HG03095 (cell line): Measurements from ENCODE around the gene CCT7.
A peak's percentile ranks its signal among the peaks of the same experiment; 100 is the strongest.

ENCODE experiments used
- ATAC-seq: cut with Tn5 transposase; IDR thresholded peaks from one replicate; pipeline ENCODE4 v1.9.1; 2021; ENCODE audit warnings: moderate library complexity; ENCODE audit not compliant: unreplicated experiment

CCT7 gene

GRCh38 chr2:73266061-73266901 is 32.2 kb downstream of the CCT7 start:
- no peak for ATAC-seq

DNA sequence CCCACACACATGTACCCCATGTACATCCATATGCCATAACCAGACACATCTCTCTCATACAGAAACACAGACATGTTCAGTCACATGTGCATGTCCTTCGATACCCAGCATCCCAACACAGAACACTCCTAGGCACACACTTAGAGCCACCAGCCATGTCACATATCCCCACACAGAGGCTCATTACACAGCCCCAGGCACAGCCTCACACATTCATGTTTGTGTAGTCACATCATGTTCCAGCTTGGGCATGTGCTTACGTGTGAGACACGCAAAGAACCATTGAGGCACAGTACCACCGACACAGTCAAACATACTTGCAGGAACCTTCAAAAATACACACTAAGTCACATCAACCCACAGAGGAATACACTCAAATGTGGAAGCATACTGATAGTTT is 32.9 kb downstream of the CCT7 start:
- ATAC-seq: no peak

- ATAC-seq: no peak
Measured at GRCh38 chr2:73268366-73268829, 34.3 kb downstream of the CCT7 start.

GRCh38 chr2:73268830-73269685 is 35.0 kb downstream of the CCT7 start:
- ATAC-seq: peak; percentile 81

DNA sequence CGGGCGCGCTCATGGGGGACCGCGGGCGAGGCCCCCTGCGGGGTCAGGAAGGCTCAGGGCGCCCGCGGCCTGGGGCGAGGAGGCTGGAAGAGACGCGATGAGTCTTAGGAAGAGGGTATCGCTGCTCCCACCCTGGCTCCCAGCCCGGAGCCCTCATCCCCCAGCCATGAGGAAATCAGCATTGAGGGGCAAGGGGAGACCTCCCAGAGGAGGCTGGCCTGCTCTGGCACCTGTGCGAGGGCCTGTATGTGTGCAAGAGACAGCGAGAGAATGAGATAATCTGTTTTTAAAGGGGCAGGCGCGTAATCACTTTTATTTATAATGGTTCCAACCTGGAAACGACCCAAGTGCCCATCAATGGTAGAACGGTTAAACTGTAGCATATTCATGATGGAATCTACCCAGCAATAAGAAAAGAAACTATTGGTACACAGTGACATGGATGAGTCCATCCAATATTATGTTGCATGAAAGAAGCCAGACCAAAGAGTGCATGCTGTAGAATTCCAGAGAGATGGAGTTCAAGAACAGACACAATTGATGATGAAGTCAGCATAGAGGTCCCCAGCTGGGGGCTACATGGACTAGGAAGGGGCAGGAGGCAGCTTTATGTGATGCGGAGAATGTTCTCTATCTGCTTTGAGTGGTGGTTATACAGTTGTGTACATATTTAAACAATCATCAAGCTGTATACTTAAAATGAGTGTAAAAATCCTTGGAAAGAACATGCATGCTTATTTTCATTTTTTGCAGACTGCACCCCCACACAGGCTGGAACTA is 35.8 kb downstream of the CCT7 start:
- ATAC-seq: no peak

GRCh38 chr2:73272270-73272669 is 38.2 kb downstream of the CCT7 start:
- ATAC-seq: no peak

DNA sequence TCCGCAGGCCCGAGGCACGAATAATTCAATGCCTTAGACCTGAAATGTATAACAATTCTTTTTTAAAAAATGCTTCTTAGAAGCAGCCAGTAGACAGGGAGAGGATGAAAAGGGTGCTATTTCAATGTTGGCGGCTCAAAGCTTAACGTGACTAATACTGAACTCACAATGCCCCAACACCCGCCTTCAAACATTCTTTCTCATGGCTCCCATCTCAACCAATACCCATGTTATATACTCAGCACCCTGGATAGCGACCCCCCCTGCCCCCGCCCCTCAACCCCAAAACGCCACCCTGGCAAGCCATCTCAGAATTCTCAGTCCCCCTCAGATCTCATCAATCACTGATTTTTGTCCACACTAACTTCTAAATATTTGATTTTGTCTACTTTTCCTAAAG is 45.7 kb downstream of the CCT7 start:
- no peak for ATAC-seq

GRCh38 chr2:73281244-73281643 is 47.1 kb downstream of the CCT7 start:
- ATAC-seq: no peak

DNA sequence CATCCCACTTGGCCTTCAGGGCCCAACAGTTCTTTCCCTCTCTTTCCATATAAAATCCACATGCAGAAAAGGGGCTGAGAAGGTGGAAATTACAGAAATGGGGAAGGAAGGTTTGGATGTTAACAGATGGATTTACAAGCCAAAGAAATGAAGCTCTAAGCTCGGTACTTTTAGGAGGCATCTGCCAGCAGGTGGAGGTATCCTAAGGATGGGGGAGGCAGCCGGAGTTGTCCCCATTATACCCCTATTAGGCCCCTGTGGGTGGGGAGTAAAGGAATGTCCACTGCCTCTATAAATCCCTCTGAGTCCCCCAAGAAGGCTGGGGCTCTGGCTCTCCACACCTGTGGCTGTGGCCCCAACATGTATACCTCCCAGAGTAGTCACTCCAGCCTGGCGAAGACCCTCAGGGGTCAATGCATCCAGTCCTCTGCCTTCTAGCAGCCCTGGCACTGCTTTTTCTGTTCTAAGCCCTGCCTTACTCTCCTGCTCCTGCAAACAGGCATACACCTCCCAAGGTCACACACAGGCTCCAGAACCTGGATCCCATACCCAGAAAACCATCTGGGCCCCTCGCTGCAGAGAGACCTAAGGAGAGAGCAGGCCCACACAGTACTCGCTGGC is 48.9 kb downstream of the CCT7 start:
- ATAC-seq: no peak

- ATAC-seq: peak; percentile 13
Measured at GRCh38 chr2:73283545-73284295, 49.6 kb downstream of the CCT7 start.

GRCh38 chr2:73284296-73285158 is 50.4 kb downstream of the CCT7 start, which contains the start of gene FBXO41:
TSS of gene FBXO41 (minus strand) at chr2:73284478. CDS start at chr2:73269630, 14,848 bp downstream.
- peak; percentile 75 for ATAC-seq

DNA sequence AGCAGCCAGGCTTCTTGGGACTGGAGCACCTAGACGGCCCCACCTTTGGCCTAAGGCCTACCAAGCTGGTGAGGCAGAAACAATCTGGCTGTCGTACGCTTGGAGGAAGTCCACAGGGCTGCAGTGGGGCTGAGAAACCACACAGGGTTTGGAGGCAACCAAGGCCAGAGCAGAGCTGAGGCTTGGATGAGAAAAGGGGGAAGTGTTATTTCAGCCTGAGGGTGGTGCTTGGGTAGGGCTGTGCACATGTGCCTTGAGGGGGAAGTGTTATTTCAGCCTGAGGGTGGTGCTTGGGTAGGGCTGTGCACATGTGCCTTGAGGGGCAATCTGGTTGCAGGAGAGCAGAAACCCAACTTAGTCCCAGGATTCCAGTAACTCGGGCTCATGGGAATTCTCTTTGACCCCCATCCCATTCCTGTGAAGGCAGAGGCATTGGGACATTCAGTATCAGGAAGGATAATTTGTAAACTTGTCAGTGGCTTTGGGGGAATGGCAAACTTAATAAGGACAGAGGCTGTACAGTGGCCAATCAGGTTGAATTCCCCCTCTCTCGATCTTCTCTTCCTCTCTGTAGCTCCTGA is 51.1 kb downstream of the CCT7 start:
- peak; percentile 56 for ATAC-seq

- ATAC-seq: no peak
Measured at GRCh38 chr2:73286134-73286655, 52.1 kb downstream of the CCT7 start.

DNA sequence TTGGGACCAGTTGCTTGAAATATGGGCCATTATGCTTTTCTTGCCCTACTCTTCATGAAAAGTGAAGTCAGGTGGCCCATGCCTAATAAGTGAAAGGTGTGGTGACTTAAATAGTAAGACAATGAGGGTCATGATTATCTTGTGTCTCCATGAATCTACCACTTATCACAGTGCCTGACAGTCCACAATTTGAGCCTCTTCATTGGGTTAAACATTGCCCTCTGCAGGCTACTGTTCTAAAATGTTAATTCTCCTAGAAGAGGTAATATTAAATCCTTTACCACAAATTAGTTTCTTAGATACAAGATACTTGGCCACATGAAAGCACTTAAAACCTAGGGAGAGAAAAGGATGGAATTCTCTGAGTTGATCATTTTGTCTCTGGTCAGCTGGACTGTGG is 55.2 kb downstream of the CCT7 start:
- ATAC-seq: no peak

- ATAC-seq: no peak
Measured at GRCh38 chr2:73290049-73290839, 56.1 kb downstream of the CCT7 start.

DNA sequence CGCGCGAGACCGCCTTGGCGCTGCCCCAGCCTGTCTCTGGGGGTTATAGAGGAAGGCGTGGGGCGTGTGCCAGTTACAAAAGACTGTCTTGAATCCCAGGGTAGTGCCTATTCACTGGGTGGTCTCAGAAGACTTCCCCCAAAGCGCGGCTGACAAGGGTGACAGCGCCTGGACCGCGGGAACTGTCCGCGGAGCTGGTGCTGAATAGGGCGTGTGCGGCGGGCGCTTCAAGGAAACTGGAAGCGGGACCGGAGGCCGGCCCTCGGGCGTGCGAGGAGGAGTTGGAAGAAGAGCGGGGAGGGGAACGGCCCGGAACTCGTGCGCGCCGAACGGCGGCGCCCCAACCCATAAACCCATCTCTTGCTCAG is 57.0 kb downstream of the CCT7 start:
- no peak for ATAC-seq

- no peak for ATAC-seq
Measured at GRCh38 chr2:73291461-73292315, 57.6 kb downstream of the CCT7 start.
